ENCODE results near the gene GCC2.
"Not testable (repeated sequence)": the region's sequence is repeated elsewhere in the genome, so short reads cannot be mapped to it uniquely, and the experiment has no call there.

The GCC2 gene

DNA sequence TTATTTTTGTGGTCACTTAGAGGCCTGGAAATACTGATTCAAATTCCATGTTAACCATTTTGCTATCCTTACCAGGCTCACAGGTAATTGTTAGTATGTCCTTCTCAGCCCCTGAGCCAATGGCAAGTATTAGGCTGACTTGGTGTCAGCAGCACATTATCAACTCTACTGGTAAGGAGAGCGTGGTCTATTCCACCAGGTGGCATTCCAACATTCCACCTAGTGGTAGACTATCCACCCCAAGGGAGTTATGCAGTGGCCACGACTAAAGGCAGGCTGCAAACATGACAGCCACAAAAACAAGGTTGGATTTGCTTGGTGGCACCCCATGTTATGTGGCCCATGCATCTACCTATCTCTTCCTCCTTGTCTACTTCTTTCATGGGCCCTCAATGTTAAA lies 31.8 kb upstream of the GCC2 start:
- in situ Hi-C loops (cut with MboI; ENCODE audit: low sequenced_read_pairs, unreplicated experiment): no loop called here
- TF ChIP-seq, protein P1, sequence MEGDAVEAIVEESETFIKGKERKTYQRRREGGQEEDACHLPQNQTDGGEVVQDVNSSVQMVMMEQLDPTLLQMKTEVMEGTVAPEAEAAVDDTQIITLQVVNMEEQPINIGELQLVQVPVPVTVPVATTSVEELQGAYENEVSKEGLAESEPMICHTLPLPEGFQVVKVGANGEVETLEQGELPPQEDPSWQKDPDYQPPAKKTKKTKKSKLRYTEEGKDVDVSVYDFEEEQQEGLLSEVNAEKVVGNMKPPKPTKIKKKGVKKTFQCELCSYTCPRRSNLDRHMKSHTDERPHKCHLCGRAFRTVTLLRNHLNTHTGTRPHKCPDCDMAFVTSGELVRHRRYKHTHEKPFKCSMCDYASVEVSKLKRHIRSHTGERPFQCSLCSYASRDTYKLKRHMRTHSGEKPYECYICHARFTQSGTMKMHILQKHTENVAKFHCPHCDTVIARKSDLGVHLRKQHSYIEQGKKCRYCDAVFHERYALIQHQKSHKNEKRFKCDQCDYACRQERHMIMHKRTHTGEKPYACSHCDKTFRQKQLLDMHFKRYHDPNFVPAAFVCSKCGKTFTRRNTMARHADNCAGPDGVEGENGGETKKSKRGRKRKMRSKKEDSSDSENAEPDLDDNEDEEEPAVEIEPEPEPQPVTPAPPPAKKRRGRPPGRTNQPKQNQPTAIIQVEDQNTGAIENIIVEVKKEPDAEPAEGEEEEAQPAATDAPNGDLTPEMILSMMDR (IDR thresholded peaks at IDR 0.05; ENCODE audit: borderline replicate concordance, control extremely low read depth, extremely low read depth, insufficient read depth, missing control alignments): peak; percentile 10
- no peak for DNase-seq (ENCODE audit: low spot score)

DNA sequence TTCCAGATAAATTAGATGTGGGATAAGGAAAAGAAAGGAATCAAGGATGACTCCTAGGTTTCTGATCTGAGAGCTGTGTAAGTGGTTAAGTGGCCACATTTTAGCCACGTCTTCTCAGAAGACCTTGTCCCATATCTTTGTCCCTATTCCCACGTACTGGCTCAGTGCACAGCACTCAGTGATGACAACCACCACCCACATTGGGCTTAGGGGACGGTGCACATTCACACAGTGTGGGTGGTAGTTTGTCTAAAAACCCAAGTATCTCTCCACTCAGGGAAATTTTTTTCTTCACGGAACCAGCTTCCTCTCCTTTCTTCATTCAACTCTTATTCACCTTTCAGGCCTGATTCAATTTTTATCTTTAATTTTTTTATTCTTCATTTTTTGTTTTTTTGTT lies 30.6 kb upstream of the GCC2 start:
- in situ Hi-C loops (cut with MboI; ENCODE audit: low sequenced_read_pairs, unreplicated experiment): no loop called here
- TF ChIP-seq, protein P1 (IDR thresholded peaks at IDR 0.05; ENCODE audit: borderline replicate concordance, control extremely low read depth, extremely low read depth, insufficient read depth, missing control alignments): no peak
- no peak for DNase-seq (ENCODE audit: low spot score)

DNA sequence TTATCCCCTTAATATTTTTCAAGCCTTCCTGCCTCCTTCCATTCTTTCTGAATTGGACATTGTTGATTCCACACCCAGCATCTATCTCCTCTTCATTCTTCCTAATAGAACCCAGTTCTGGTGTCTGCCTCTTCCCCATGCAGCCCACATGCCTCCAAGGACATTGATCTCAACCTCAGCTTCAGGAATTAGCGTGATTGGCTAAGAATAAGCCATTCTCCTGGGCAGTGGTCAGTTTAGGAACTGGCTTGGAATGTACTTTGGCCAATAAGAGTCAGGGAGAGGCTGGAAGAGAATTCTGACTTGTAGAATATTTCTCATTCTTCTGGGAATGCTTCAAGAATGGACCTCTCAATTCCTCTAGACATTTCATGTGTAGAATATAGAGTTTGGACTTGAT lies 25.9 kb upstream of the GCC2 start:
- in situ Hi-C loops (cut with MboI; ENCODE audit: low sequenced_read_pairs, unreplicated experiment): no loop called here
- TF ChIP-seq, protein P1 (IDR thresholded peaks at IDR 0.05; ENCODE audit: borderline replicate concordance, control extremely low read depth, extremely low read depth, insufficient read depth, missing control alignments): no peak

DNA sequence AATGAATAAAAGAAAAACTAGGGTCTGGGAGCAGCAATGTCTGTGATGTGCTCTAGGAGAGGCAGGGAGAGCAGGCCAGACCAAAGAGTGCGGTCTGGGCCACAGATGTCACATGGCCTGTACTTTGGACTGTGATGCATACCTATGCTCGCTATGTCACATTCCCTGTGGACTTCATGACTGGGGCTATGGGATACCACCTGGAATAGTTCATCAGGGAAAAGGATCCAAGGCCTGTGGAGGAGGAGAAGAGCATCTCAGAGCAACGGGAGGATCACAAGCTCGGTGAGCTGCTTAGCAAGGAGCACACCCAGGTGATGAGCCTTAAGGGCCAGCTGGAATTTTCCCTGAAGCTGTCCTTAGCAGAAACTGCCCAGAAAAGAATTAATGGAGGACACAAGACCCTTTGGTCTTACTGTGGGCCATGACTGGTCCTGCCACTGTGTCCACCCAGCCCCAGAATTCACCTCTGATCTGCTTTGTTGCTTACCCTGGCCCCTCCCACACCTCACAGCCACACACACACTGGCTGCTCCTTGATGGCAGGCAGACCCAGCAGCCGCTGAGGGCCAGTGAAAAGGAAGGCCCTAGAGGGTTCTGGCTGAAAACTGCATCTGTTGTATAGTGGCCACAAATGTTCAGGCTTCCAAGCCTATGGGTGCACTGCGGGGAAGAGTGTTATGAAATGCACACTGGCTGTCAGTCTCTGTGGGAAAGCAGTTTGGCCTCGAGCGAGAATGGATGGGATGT lies 25.3 kb upstream of the GCC2 start:
- TF ChIP-seq, protein P1 (IDR thresholded peaks at IDR 0.05; ENCODE audit: borderline replicate concordance, control extremely low read depth, extremely low read depth, insufficient read depth, missing control alignments): no peak
- in situ Hi-C loops (cut with MboI; ENCODE audit: low sequenced_read_pairs, unreplicated experiment): no loop called here
- no peak for DNase-seq (ENCODE audit: low spot score)

More for the DNA sequence above, 25.9 kb upstream of the GCC2 start:
- DNase-seq (ENCODE audit: low spot score): no peak

DNA sequence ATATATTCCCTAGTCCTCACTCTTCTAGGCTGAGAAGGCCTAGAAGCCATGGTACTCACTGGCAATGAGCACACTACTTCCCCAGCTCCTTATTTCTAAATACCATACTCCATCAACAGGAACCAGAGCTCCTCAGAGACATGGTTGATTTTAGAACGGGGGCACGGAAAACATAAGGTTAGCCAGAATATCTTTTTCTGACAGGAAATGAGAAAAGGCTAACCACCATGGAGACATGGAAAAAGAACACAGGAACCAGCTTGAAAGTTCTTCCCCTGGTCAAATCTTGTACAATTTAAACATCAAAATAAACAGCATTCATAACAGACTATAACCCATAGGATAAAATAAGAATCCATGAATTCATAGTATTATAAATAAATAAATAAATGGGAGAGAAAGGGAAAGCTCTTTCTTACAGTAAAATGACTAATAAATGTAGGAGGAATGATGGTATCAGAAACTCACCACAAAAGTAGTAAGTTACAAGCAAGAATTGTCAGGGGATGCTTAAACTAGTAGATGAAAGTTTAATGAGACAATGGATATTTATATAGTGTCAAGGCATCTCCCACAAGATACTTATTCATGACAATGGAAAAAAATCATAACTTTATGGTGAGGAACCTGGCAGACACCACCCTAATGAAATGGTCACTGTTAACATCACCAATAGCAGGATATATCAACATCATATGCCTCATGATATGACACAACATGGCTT lies 20.6 kb upstream of the GCC2 start:
- TF ChIP-seq, protein P1 (IDR thresholded peaks at IDR 0.05; ENCODE audit: borderline replicate concordance, control extremely low read depth, extremely low read depth, insufficient read depth, missing control alignments): no peak
- in situ Hi-C loops (cut with MboI; ENCODE audit: low sequenced_read_pairs, unreplicated experiment): no loop called here
- DNase-seq (ENCODE audit: low spot score): no peak

DNA sequence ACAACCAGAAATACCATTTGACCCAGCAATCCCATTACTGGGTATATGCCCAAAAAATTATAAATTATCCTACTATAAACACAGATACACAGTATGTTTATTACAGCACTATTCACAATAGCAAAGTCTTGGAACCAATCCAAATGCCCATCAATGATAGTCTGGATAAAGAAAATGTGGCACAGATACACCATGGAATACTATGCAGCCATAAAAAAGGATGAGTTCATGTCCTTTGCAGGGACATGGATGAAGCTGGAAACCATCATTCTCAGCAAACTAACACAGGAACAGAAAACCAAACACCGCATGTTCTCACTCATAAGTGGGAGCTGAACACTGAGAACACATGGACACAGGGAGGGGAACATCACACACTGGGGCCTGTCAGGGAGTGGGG lies 13.4 kb upstream of the GCC2 start:
- DNase-seq (ENCODE audit: low spot score); in situ Hi-C loops (cut with MboI; ENCODE audit: low sequenced_read_pairs, unreplicated experiment): not testable (repeated sequence)

DNA sequence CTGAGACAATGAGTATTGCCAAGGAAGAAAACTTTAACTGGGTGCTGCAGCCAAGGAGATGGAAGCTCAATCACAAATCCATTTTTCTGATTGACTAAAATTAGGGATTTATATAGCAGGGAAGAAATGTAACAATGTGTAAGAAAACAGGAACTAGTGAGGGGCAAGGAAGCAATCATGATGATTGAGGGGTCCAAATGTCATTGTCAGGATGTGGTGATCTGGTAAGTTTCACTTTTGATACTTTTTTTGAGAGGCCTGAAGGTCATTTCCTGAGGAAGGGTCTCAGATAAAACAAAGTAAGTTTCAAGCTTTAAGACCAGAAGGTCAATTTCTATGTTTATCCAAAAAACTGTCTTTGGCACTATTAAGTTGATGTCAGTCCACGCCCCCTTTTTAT lies 12.0 kb upstream of the GCC2 start:
- DNase-seq (ENCODE audit: low spot score): no peak
- TF ChIP-seq, protein P1 (IDR thresholded peaks at IDR 0.05; ENCODE audit: borderline replicate concordance, control extremely low read depth, extremely low read depth, insufficient read depth, missing control alignments): no peak
- in situ Hi-C loops (cut with MboI; ENCODE audit: low sequenced_read_pairs, unreplicated experiment): no loop called here

All from GM13976 (cell line).